Sigmoid colon (tissue), 4 donors: ENCODE measurements around the gene ANKH.

Experiments
- CTCF ChIP-seq, 4 experiments: fragments of 450-650 bp in 3 of 4; fragments of 200-600 bp in 1 of 4; IDR thresholded peaks; one replicate each; pipeline ENCODE4 v1.5.1; 2016 to 2019; ENCODE audit warnings: antibody characterized with exemption in 4 of 4, mild to moderate bottlenecking in 3 of 4, moderate library complexity in 2 of 4
- EP300 ChIP-seq, 4 donors: sonication (generic); formaldehyde crosslinking; IDR thresholded peaks; one replicate each; pipeline ENCODE4 v1.6.1; 2017; ENCODE audit warnings: antibody characterized with exemption in 4 of 4
- POLR2A ChIP-seq, 2 donors: fragments of 450-650 bp; IDR thresholded peaks; one replicate each; pipeline ENCODE4 v1.6.1; 2016; ENCODE audit warnings: antibody characterized with exemption in 2 of 2, mild to moderate bottlenecking in 2 of 2, moderate library complexity in 2 of 2
- POLR2AphosphoS5 ChIP-seq, 4 donors: sonication (generic); formaldehyde crosslinking; IDR thresholded peaks; one replicate each; pipeline ENCODE4 v1.6.1; 2017; ENCODE audit warnings: antibody characterized with exemption in 4 of 4

- TF ChIP-seq CTCF (IDR thresholded peaks at IDR 0.05) (no peak), POLR2A (IDR thresholded peaks at IDR 0.05) (no peak), POLR2AphosphoS5 (IDR thresholded peaks at IDR 0.05) (no peak), EP300 (IDR thresholded peaks at IDR 0.05) (no peak)
These were observed 21.8 kb upstream of the ANKH start for GRCh38 chr5:14893381-14893780.
